Measurements from ENCODE around the gene FAM168A.
"Not testable (repeated sequence)": the region's sequence is repeated elsewhere in the genome, so short reads cannot be mapped to it uniquely, and the experiment has no call there.

Gene FAM168A

DNA sequence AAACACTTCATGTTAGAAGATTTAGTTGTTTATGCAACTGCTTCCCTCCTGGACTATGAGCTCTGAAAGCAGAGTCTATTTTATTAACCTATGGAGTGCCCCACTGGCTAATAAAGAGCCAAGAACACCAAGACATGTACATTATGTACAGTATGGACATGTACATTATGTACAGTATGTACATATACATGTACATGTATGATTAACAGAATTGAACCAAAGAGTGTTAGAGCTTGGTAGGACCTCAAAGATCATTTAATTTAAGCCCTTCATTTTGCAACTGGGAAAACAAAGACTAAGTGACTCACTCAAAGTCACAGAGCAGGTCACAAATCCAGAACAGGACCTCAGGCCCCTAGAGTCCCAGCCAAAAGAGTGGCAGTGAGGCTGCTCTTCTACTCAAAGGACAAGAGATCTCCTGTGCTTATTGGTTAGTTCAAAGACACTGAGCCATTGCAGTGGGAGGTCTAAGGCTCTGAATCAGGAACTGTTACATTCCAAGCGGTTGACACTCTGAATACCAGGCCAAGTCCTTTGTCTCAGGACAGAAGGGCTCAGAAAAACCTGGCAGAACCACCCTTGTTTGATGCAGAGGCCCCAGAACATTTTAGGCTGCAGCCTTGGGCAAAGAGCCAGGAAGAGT lies 103.8 kb downstream of the FAM168A start:
- no peak overlapping the region for H3K4me3 ChIP-seq (ENCODE audit: low read length)
- no peak for DNase-seq (ENCODE audit: low read depth, low spot score)

- no peak overlapping the region for H3K4me3 ChIP-seq (ENCODE audit: low read length)
- no peak for DNase-seq (ENCODE audit: low read depth, low spot score)
Measured at GRCh38 chr11:73481626-73482025, 116.3 kb downstream of the FAM168A start.

DNA sequence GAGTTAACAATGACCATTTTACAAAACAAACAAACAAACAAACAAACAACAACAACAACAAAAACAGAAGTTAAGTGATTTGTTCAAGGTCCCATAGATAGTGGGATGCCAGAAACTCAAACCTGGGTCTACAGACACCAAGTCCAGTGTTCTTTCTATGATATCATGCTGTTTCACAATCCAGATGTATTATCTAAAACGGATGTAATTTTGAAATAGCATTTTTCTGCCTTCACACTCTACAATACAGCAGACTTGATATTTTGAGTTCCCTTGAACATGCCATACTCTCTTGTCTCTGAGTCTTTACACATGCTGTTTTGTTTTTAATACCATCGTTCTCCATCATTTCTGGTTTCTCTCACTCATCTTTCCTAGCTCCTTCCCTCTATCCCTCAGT lies 117.2 kb downstream of the FAM168A start:
- H3K4me3 ChIP-seq (ENCODE audit: low read length), result no peak overlapping the region
- DNase-seq (ENCODE audit: low read depth, low spot score), result no peak

- no peak overlapping the region for H3K4me3 ChIP-seq (ENCODE audit: low read length)
- DNase-seq (ENCODE audit: low read depth, low spot score), result no peak
Measured at GRCh38 chr11:73478737-73479347, 119.1 kb downstream of the FAM168A start.

DNA sequence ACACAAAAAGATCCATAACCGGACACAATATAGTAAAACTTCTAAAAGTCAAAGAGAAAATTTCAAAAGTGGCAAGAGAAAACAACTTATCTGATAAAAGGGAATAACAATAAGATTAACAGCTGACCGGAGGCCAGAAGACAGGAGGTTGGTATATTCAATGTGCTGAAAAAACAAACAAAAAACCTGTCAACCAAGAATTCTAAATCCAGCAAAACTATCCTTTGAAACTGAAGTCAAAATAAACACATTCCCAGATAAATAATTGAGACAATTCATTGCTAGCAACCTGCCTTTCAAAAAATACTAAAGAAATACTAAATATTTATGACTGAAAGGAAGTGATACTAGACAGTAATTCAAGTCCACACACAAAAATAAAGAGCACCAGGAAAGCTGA lies 120.4 kb downstream of the FAM168A start:
- DNase-seq (ENCODE audit: low read depth, low spot score), result no peak
- no peak overlapping the region for H3K4me3 ChIP-seq (ENCODE audit: low read length)

DNA sequence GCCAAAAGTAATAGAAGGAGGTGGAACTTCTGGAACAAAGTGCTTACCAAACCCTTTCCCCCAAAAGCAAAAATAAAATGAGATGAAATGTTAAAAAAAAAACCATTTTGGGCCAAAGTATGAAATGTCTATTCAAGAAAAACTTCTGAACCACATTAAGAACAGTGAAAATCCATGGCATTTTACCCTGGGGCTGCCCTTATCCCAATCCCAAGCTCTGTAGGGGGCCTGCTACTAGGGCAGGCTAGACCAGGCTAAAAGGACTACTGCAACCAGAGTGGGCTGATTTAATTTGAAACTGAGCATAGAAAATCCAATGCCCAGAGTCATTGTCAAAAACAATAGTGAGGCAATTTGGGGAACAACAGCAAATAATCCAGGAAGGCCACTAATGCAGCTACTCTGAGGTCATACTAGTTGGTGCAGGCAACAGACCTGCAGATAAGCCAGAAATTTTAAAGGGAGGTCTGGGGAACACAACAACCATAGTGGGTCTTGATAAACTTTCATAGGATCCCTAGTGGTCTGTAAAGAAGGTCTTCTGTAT lies 122.3 kb downstream of the FAM168A start:
- DNase-seq (ENCODE audit: low read depth, low spot score), result no peak
- H3K4me3 ChIP-seq (ENCODE audit: low read length), result no peak overlapping the region

DNA sequence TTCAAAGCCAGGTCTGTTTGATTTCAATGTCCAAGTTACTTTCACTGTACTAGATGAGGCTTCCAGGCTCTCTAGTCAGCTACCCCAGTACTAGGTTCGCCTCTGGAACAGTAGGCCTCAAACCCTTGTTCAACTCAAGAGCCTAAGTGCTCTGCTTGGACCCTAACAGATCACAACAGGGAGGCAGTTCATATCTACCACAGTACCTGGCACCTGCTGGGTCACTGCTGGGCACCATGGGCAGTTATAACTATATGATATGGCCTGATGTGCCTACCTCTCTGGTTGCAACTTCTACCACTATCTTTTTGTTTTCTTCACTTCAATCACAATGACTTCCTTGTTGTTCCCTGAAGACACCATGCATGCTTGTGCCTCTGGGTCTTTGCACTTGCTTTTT lies 124.7 kb downstream of the FAM168A start:
- no peak overlapping the region for H3K4me3 ChIP-seq (ENCODE audit: low read length)

DNA sequence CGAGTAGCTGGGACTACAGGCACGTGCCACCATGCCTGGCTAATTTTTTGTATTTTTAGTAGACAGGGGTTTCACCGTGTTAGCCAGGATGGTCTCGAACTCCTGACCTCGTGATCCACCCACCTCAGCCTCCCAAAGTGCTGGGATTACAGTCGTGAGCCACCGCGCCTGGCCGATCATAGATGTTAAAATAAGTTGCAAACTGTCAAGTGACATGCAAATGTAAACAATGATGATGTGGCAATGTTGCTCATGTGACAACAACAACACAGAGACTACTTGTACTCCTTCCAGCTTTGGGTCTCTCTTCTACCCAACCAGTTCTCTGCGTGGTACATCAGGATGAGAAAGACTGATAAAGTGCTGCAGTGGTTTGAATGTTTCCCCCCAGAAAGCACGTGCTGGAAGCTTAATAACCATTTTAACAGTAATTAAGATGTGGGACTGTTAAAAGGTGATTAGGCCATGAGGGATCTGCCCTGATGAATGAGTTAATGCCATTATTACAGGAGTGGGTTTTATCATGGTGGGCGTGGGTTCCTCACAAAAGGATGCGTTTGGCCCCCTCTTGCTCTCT lies 127.8 kb downstream of the FAM168A start:
- not testable (repeated sequence) for H3K4me3 ChIP-seq (ENCODE audit: low read length); DNase-seq (ENCODE audit: low read depth, low spot score)

More for the DNA sequence above, 124.7 kb downstream of the FAM168A start:
- no peak for DNase-seq (ENCODE audit: low read depth, low spot score)

GRCh38 chr11:73469401-73469800 lies 128.5 kb downstream of the FAM168A start:
- no peak for DNase-seq (ENCODE audit: low read depth, low spot score)
- no peak overlapping the region for H3K4me3 ChIP-seq (ENCODE audit: low read length)

DNA sequence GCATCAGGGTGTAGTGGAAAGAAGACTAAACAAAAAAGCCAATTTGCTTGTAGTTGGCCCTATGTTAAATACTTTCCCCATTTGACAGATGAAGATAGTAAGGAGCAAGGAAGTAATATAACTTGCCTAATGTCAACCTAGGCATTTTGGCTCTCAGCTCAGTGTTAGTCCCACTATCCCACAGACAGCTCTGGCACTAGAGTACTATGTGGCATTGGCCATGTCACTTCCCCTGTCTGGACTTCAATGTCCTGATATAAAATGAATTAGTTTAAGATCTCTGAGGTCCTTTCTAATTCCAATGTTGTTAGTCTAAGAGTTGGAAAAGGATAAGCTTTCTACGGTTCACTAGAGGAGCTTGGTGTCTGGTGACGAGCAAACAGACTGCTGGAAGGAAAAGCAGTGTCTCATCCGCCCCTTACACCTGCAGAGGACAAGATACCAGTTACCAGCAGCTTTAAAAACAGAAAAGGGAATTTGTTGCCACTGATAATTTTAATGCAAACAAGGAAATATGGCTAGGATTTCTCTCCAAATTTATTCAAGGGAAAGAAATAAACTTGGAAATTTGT lies 129.2 kb downstream of the FAM168A start:
- no peak for DNase-seq (ENCODE audit: low read depth, low spot score)

GRCh38 chr11:73467505-73467904 lies 130.4 kb downstream of the FAM168A start:
- H3K4me3 ChIP-seq (ENCODE audit: low read length), result no peak overlapping the region
- no peak for DNase-seq (ENCODE audit: low read depth, low spot score)

More for the DNA sequence above, 129.2 kb downstream of the FAM168A start:
- no peak overlapping the region for H3K4me3 ChIP-seq (ENCODE audit: low read length)

- no peak for DNase-seq (ENCODE audit: low read depth, low spot score)
- no peak overlapping the region for H3K4me3 ChIP-seq (ENCODE audit: low read length)
Measured at GRCh38 chr11:73466643-73467042, 131.3 kb downstream of the FAM168A start.

DNA sequence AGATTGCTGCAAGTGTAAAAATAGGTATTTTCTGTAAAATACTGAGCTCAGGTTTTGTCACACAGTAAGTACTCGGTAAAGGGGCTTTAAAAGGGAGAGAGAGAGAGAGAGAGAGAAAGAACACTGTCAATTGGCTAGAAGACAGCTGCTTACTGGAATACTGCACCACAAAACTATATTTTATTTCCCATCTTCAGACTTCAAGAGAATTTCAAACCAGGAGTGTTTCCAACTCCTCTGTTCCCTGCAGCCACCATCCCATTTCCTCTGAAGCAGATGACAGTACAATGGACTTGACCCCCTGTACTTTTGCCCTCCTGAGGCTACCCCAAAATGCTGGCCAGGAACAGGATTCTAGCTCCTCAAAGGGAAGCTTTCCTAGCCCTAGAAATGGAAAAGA lies 132.0 kb downstream of the FAM168A start:
- no peak for DNase-seq (ENCODE audit: low read depth, low spot score)
- no peak overlapping the region for H3K4me3 ChIP-seq (ENCODE audit: low read length)

GRCh38 chr11:73465023-73465675 lies 132.8 kb downstream of the FAM168A start:
- DNase-seq (ENCODE audit: low read depth, low spot score), result no peak
- H3K4me3 ChIP-seq (ENCODE audit: low read length), result no peak overlapping the region

DNA sequence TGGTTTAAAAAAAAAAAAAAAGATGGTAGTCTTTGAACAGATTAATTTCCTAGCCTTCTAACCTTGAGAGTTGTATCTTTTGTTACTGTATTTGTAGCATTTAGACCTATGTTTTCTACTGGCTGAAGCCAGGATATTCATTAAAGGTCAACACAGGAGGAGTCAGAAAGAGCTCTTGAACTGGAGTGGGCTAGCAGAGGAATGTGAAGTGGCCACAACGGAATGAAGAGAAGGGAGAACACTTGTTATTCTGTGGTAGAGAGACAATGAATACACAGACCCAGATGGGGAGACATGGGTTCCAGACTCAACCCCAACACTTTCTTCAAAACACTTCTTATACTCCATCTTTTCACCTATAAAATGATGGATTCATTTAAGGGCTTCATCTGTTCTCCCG lies 133.6 kb downstream of the FAM168A start:
- no peak overlapping the region for H3K4me3 ChIP-seq (ENCODE audit: low read length)
- DNase-seq (ENCODE audit: low read depth, low spot score), result no peak

GRCh38 chr11:73463359-73463758 lies 134.6 kb downstream of the FAM168A start:
- DNase-seq (ENCODE audit: low read depth, low spot score), result no peak
- no peak overlapping the region for H3K4me3 ChIP-seq (ENCODE audit: low read length)

GRCh38 chr11:73461964-73462363 lies 135.9 kb downstream of the FAM168A start:
- H3K4me3 ChIP-seq (ENCODE audit: low read length), result no peak overlapping the region
- no peak for DNase-seq (ENCODE audit: low read depth, low spot score)

DNA sequence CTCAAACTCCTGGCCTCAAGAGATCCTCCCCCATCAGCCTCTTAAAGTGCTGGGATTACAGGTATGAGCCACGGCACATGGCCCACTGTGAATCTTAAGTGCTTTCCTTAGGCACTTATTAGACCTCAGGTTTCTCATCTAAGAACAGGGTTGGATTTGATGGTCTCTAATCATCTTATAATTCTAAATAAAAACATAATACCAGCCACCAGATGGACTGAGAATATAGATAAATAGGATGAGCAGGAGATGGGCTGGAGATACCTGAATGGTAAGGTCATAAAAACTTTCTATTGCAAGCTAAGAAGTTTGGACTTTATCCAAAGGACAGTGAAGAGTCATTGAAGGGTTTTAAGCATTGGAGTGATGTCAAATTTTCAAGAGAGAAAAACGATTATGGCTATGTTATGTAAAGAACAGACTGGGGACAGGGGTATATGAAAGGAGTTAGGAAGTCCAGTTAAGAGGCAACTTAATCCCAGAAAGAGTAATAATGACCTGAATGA lies 136.5 kb downstream of the FAM168A start:
- H3K4me3 ChIP-seq (ENCODE audit: low read length), result no peak overlapping the region
- DNase-seq (ENCODE audit: low read depth, low spot score), result no peak

DNA sequence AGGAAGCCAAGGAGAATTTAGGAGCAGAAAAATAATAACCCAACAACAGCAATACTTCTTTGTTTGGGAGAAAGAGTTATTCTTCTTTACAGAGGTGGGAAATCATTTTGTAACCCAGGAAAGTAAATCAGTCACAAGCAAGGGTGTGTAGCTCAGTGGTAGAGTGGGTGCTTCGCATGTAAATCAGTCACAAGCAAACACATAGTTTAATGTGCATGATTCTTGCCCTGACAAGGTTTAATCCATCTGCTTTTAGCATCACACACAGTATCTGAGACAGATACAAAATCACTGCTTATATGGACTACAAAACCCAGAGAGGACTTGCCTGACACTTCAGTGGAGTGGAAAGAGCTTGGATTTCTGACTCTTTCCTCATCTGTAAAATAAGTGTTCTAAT lies 139.7 kb downstream of the FAM168A start:
- H3K4me3 ChIP-seq (ENCODE audit: low read length), result no peak overlapping the region
- no peak for DNase-seq (ENCODE audit: low read depth, low spot score)

- DNase-seq (ENCODE audit: low read depth, low spot score), result no peak
- H3K4me3 ChIP-seq (ENCODE audit: low read length), result no peak overlapping the region
Measured at GRCh38 chr11:73454987-73455386, 142.9 kb downstream of the FAM168A start.
